ENCODE measurements around the gene SREBF2.

DNA sequence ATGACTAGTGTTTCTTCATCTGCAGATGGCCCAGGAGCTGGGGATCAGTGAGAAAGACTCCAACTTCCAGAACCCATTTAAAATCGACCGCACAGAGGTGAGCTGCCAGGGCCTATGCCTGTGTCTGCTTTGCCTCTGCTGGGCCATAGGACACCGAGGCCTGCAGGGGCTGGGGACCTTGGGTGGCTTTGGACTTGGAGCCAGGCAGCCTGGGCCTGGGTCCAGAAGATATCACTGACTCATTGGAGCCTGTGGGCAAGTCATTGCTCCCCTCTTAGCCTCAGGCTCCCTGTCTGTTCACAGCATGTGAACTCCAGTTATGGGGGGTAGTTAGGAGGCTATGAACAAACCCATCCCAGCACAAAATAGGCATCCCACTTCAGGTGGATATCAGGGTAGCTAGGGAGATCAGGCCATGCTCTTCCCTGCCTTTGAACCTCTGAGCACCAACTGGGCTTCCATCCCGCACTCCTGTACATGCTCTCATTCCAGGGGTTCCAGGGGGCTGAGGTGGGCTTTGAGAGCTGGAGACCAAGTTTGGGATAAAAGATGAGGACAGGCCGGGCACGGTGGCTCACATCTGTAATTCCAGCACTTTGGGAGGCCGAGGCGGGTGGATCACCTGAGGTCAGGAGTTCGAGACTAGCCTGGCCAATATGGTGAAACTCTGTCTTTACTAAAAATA is 19.0 kb upstream of the SREBF2 start:
- TF ChIP-seq, protein P1, sequence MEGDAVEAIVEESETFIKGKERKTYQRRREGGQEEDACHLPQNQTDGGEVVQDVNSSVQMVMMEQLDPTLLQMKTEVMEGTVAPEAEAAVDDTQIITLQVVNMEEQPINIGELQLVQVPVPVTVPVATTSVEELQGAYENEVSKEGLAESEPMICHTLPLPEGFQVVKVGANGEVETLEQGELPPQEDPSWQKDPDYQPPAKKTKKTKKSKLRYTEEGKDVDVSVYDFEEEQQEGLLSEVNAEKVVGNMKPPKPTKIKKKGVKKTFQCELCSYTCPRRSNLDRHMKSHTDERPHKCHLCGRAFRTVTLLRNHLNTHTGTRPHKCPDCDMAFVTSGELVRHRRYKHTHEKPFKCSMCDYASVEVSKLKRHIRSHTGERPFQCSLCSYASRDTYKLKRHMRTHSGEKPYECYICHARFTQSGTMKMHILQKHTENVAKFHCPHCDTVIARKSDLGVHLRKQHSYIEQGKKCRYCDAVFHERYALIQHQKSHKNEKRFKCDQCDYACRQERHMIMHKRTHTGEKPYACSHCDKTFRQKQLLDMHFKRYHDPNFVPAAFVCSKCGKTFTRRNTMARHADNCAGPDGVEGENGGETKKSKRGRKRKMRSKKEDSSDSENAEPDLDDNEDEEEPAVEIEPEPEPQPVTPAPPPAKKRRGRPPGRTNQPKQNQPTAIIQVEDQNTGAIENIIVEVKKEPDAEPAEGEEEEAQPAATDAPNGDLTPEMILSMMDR (IDR thresholded peaks at IDR 0.05; ENCODE audit: low read length): no peak
- no peak for TF ChIP-seq EZH2 (IDR thresholded peaks at IDR 0.05; ENCODE audit: borderline replicate concordance, low read length)
